Pancreas (tissue), 10 donors: Measurements from ENCODE around the gene MEGF11. TPM values are rescaled to one million over a fixed set of nuclear protein-coding genes. Genes with fewer than 3 reads are reported as not detected.

ENCODE experiments used
- ATAC-seq, 4 donors: fragments of 200-7000 bp; cut with Tn5 transposase; one replicate each; pipeline versions ENCODE4 v1.8.0 to v1.9.1; 2020; ENCODE audit warnings: mild to moderate bottlenecking in 4 of 4, moderate library complexity in 4 of 4
- DNase-seq, 6 donors: peaks; one replicate each; pipeline ENCODE4 v3.0.0-alpha.2; 2020
- FAIRE-seq: peaks from 2 replicates; lab custom pipeline; 2012; peaks lifted over from hg19 to GRCh38; lab: Jason Lieb, UNC
- H3K27ac ChIP-seq, 4 donors: fragments of 200-600 bp; sonication (generic); 1 replicate in 3 of 4; 2 replicates in 1 of 4; pipeline versions ENCODE4 v1.5.0 to v1.8.0; 2020
- H3K27me3 ChIP-seq, 4 donors: fragments of 200-600 bp; one replicate each; pipeline ENCODE4 v1.8.0; 2021
- H3K36me3 ChIP-seq, 3 donors: fragments of 200-600 bp; sonication (generic) in 1 of 3; one replicate each; pipeline versions ENCODE4 v1.5.0 to v1.8.0; 2020 to 2021
- H3K4me1 ChIP-seq, 3 donors: fragments of 200-600 bp; one replicate each; pipeline ENCODE4 v1.8.0; 2021
- H3K4me3 ChIP-seq, 4 donors: fragments of 200-600 bp; sonication (generic) in 2 of 4; one replicate each; pipeline versions ENCODE4 v1.5.0 to v1.8.0; 2020 to 2021
- H3K9me3 ChIP-seq, 4 donors: fragments of 200-600 bp; one replicate each; pipeline ENCODE4 v1.8.0; 2021
- WGBS, 2 donors: extraction: QIAGEN DNeasy Blood & Tissue Kit; methylation state at CpG; one replicate each; pipeline ENCODE4 v1.1.7; 2013; 5-methylcytosine and 5-hydroxymethylcytosine counted together
- intact Hi-C, 3 donors: fragments of 100-400 bp; cut with DNase I; formaldehyde crosslinking; loops; one replicate each; pipeline versions ENCODE4 v1.11.1 to v1.14.2; 2022
- polyA plus RNA-seq, 2 donors: library from polyadenylated mRNA; stranded (reverse); fragments of 200-250 nt; gene quantifications; one replicate each; pipeline ENCODE4 v1.2.3, GENCODE V29; 2013
- total RNA-seq, 6 donors: library from RNA; stranded (reverse); fragmentation: NEBNext Ultra II Directional in 4 of 6; extraction: Animal tissue kit (Norgen Biotek cat#: 25700) in 4 of 6; gene quantifications; one replicate each; pipeline versions ENCODE4 v1.2.1 to v1.2.4, GENCODE V29; 2021 to 2023
- TF ChIP-seq, protein P1 (sequence below), 4 donors: fragments of 200-600 bp; sonication (generic) in 3 of 4; IDR thresholded peaks; one replicate each; pipeline versions ENCODE4 v1.5.0 to v1.8.0; 2021; ENCODE audit warnings: antibody characterized with exemption in 4 of 4
- donor health status: healthy with polysubstance abuse.
- donor health status: DM: no; HTN: no; CAD: no; lungs with moderate emphysema.
- donor health status: DM: no; HTN: no; CAD: no.
- donor health status: control.
- donor health status: control.
- donor health status: Bipolar disorder and iron deficiency.
- donor health status: DM: yes; HTN: yes; CAD: no.
- donor health status: DM: no; HTN: no; CAD: no.
- donor health status: DM: no; HTN: no; CAD: no.
- donor health status: DM: yes; HTN: yes; CAD: no.

The MEGF11 gene
- total and polyA plus RNA-seq, 8 donors, result 0.19 to 0.87 (median 0.37) TPM

DNA sequence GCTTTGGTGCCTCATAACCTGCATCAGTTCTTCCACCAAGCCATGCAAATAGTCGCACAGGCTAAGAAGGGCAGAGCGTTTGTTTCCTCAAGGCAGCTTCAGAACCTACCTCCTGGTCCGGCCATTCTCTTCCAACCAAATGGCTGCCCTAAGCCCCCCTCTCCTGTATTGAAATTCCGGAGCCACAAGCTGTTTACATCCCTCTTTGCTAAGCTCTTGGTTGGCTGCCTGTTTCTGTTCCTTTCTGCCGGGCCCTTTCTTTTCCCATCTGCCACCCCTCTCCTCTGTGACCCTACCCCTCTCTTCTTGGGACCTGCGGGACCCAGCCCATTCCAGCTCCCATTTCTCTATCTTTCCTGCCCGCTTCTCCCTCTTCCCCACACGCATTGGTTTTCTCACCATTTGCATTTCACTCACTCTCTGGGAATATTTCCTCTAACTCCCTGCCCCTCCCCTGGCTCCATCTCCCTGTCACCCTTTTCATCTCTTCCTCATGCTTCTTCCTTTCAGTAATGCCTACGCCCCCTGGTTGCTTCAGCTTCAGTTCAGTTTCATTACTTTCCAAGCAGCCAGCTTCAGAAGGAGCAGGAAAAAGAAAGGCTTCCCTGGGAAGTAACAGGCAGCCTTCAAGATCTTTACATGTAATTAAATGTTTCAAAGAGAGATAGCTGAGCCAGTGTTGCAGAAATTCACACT lies 270.8 kb downstream of the MEGF11 start:
- FAIRE-seq (no peak), ATAC-seq (no peak), DNase-seq (no peak)
- Histone ChIP-seq H3K9me3 (no peaks in the 10 kb centered on the region), H3K4me1 (peaks cover 0 to 4% (median 0%) of the 10 kb centered on the region in 3 donors), H3K4me3 (no peak overlapping the region), H3K27me3 (no peaks in the 10 kb centered on the region), H3K27ac (no peak overlapping the region), H3K36me3 (no peaks in the 10 kb centered on the region)
- intact Hi-C loops, result loop anchor here in 2 of 3 donors (10.0 kb wide), 2 partner anchors 202 to 212 kb away; no protein-coding TSS in a partner anchor
- TF ChIP-seq, protein P1, sequence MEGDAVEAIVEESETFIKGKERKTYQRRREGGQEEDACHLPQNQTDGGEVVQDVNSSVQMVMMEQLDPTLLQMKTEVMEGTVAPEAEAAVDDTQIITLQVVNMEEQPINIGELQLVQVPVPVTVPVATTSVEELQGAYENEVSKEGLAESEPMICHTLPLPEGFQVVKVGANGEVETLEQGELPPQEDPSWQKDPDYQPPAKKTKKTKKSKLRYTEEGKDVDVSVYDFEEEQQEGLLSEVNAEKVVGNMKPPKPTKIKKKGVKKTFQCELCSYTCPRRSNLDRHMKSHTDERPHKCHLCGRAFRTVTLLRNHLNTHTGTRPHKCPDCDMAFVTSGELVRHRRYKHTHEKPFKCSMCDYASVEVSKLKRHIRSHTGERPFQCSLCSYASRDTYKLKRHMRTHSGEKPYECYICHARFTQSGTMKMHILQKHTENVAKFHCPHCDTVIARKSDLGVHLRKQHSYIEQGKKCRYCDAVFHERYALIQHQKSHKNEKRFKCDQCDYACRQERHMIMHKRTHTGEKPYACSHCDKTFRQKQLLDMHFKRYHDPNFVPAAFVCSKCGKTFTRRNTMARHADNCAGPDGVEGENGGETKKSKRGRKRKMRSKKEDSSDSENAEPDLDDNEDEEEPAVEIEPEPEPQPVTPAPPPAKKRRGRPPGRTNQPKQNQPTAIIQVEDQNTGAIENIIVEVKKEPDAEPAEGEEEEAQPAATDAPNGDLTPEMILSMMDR (IDR thresholded peaks at IDR 0.05), result no peak
- 65 to 69% methylated on average over 9 of the region's 9 CpGs for WGBS, 2 donors

DNA sequence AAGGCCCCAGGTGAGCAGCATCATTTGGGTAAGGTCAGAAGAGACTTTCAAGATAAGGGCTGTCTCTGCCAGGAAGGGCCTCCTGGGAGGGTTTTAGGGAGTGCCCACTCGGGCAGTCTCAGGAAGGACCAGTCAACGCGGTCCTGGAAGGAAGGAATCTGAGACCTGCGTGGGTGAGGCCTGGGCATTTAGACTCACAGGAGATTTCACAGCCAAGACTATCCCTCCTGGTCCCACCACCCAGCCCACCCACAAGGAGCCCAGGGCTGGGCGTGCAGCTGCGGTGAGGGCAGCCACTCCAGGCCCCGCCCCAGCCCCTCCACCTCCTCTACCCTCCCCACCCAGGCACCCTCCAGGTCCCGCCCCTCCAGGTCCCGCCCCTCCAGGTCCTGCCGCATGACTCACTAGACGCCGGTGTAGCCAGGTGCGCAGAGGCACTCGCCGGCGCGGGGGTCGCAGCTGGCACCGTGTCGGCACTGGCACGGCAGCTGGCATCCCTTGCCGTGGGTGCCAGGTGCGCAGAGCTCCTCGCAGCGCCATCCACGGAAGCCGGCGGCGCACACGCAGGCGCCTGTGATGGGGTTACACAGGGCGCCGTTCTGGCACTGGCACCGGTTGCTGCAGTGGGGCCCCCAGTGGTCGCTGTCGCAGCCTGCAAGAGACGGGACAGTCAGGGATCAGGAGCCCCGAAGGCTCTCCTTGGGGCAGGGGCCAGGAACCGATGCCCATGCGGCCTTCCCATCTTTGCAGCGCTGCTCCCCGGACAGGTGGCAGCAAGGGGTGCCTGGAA lies 271.5 kb downstream of the MEGF11 start:
- FAIRE-seq, result no peak
- DNase-seq, result peak; percentile 34 to 75 (median 59)
- Histone ChIP-seq H3K27ac (no peak overlapping the region), H3K4me1 (peaks cover 0 to 4% (median 0%) of the 10 kb centered on the region in 3 donors), H3K4me3 (peak overlapping the region in 1 of 4 donors; percentile 29), H3K36me3 (no peaks in the 10 kb centered on the region), H3K27me3 (no peaks in the 10 kb centered on the region), H3K9me3 (no peaks in the 10 kb centered on the region)
- TF ChIP-seq, protein P1 (IDR thresholded peaks at IDR 0.05), result no peak
- intact Hi-C loops, result loop anchor here in 2 of 3 donors (10.0 kb wide), 2 partner anchors 203 to 213 kb away; no protein-coding TSS in a partner anchor
- WGBS, 2 donors, result 20% methylated on average over 33 to 42 of the region's 42 CpGs
- ATAC-seq, result peak; percentile 73 to 91 (median 82)

GRCh38 chr15:65980824-65981456 lies 272.6 kb downstream of the MEGF11 start:
- TF ChIP-seq, protein P1 (IDR thresholded peaks at IDR 0.05), result peak; percentile 57 to 67 (median 62)
- DNase-seq, result peak in 5 of 6 donors; percentile 45 to 82 (median 67)
- Histone ChIP-seq H3K27me3 (no peaks in the 10 kb centered on the region), H3K9me3 (no peaks in the 10 kb centered on the region), H3K27ac (no peak overlapping the region), H3K4me1 (peaks cover 0 to 4% (median 0%) of the 10 kb centered on the region in 3 donors), H3K36me3 (no peaks in the 10 kb centered on the region), H3K4me3 (no peak overlapping the region)
- intact Hi-C loops, result loop anchor here in 2 of 3 donors (10.0 kb wide), 2 partner anchors 204 to 214 kb away; no protein-coding TSS in a partner anchor
- WGBS, 2 donors, result 50 to 59% methylated on average over 5 of the region's 5 CpGs
- FAIRE-seq, result no peak
- ATAC-seq, result peak; percentile 78 to 92 (median 90)

DNA sequence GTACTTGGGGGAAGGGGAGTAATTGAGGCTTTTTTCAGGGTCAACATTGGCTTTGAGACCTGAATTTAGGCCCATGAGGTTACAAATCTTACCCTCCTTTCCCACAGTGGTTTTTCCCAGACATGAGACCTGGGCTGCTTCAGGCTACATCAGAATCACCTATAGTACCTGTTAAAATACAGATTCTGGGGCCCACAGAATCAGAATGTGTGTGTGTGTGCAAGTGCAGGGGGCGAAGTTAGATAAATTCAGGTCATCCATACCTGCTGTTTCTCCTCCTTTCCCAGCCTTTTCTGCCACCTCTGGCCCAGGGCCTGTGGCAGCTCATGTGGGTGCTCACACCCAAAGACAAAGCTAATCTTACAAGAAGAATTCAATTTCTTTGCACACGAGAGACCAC lies 273.7 kb downstream of the MEGF11 start:
- DNase-seq, result no peak
- H3K27me3 ChIP-seq, result no peaks in the 10 kb centered on the region
- TF ChIP-seq, protein P1 (IDR thresholded peaks at IDR 0.05), result no peak
- H3K4me3 ChIP-seq, result no peak overlapping the region
- FAIRE-seq, result no peak
- 24 to 38% methylated on average over 2 of the region's 2 CpGs for WGBS, 2 donors
- intact Hi-C loops, result loop anchor here in 2 of 3 donors (10.0 kb wide), 3 partner anchors 205 to 305 kb away; no protein-coding TSS in a partner anchor
- ATAC-seq, result no peak
- H3K27ac ChIP-seq, result no peak overlapping the region
- H3K36me3 ChIP-seq, result no peaks in the 10 kb centered on the region
- H3K9me3 ChIP-seq, result no peaks in the 10 kb centered on the region
- H3K4me1 ChIP-seq, result no peaks in the 10 kb centered on the region
